Gastrocnemius medialis (tissue), 4 donors: ENCODE measurements around the gene DPPA5. TPM values are rescaled to one million over a fixed set of nuclear protein-coding genes. Genes with fewer than 3 reads are reported as not detected.

Experiments
- ATAC-seq, 2 donors: fragments of 150-250 bp; one replicate each; pipeline ENCODE4 v1.9.1; 2016
- DNase-seq, 2 donors: peaks; one replicate each; pipeline ENCODE4 v3.0.0-alpha.2; 2019
- H3K27ac ChIP-seq, 4 donors: fragments of 200-600 bp; sonication (generic); 1 replicate in 1 of 4; 2 replicates in 3 of 4; pipeline ENCODE4 v1.5.1; 2016 to 2018; ENCODE audit warnings: mild to moderate bottlenecking in 2 of 4, moderate library complexity in 1 of 4
- H3K27me3 ChIP-seq, 3 donors: fragments of 200-600 bp; sonication (generic) in 2 of 3; 1 replicate in 1 of 3; 2 replicates in 2 of 3; pipeline versions ENCODE4 v1.5.1 to v1.6.0; 2016 to 2019; ENCODE audit warnings: mild to moderate bottlenecking in 1 of 3, moderate library complexity in 1 of 3
- H3K36me3 ChIP-seq, 2 donors: fragments of 200-600 bp; sonication (generic) in 1 of 2; one replicate each; pipeline ENCODE4 v1.5.1; 2017 to 2018
- H3K4me1 ChIP-seq, 2 donors: fragments of 200-600 bp; sonication (generic) in 1 of 2; one replicate each; pipeline ENCODE4 v1.5.1; 2016 to 2017; ENCODE audit warnings: mild to moderate bottlenecking in 2 of 2
- H3K4me3 ChIP-seq, 4 donors: fragments of 200-600 bp; sonication (generic) in 3 of 4; 1 replicate in 1 of 4; 2 replicates in 3 of 4; pipeline ENCODE4 v1.5.1; 2016 to 2019; ENCODE audit warnings: mild to moderate bottlenecking in 2 of 4
- H3K9me3 ChIP-seq, 3 donors: fragments of 200-600 bp; sonication (generic) in 2 of 3; 1 replicate in 1 of 3; 2 replicates in 2 of 3; pipeline ENCODE4 v1.5.1; 2016 to 2019
- POLR2A ChIP-seq, 2 donors: fragments of 450-650 bp; IDR thresholded peaks; one replicate each; pipeline ENCODE4 v1.6.1; 2017; ENCODE audit warnings: antibody characterized with exemption in 2 of 2, mild to moderate bottlenecking in 2 of 2, moderate library complexity in 2 of 2
- in situ Hi-C, 4 donors: fragments of 200-750 bp; cut with MboI; loops; one replicate each; pipeline versions ENCODE4 v1.15.0 to v1.8.0; 2017; ENCODE audit warnings: low sequenced_read_pairs in 4 of 4
- intact Hi-C: fragments of 100-400 bp; cut with DNase I; formaldehyde crosslinking; loops from one replicate; pipeline ENCODE4 v1.15.1; 2023; ENCODE audit warnings: low total_unique reads
- total RNA-seq, 4 donors: library from RNA; depleted of rRNA; stranded (reverse); fragments of >200 nt; gene quantifications; one replicate each; pipeline versions ENCODE4 v1.1.0 to v1.2.3, GENCODE V29; 2016
- TF ChIP-seq, protein P1 (sequence below), 5 experiments: fragments of 450-650 bp in 3 of 5; fragments of 200-600 bp in 2 of 5; sonication (generic) in 2 of 5; IDR thresholded peaks in 4 of 5; conservative IDR thresholded peaks in 1 of 5; 1 replicate in 4 of 5; 2 replicates in 1 of 5; pipeline ENCODE4 v1.5.1; 2016 to 2019; ENCODE audit warnings: antibody characterized with exemption in 5 of 5, mild to moderate bottlenecking in 3 of 5, moderate library complexity in 3 of 5

DPPA5 gene
- total RNA-seq, 4 donors from 2014 or later = not detected

DNA sequence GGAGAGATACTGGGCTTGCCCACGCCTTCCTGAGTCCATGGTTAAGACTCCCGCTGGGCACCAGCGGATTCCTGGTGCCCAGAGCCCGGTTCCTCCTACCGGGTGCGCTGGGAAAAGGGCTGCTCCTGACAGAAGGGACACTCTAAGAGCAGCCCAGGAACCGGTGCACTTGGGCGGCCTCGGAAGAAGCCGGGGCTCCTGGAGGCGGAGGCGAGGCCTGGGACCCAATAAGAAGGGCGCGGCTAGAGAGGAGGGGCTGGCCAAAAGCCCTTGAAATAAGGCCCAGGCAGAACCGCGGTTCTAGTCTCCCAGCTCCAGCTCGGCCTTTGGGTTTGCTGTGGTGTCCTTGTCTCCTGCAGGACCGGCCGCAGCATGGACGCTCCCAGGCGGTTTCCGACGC, 8.3 kb upstream of the DPPA5 start, which contains the start of gene KHDC3L:
Gene KHDC3L, plus strand, starts transcription at position 301 of the 400 bp plus-strand sequence. Its CDS starts 72 bp downstream, at position 373.
- Histone ChIP-seq H3K4me3 (no peak within 1 kb of the TSS), H3K27ac (no peak within 1 kb of the TSS), H3K9me3 (no peaks in the 10 kb centered on the region), H3K4me1 (no peaks in the 10 kb centered on the region), H3K36me3 (no peaks in the 10 kb centered on the region), H3K27me3 (no peaks in the 10 kb centered on the region)
- DNase-seq (no peak), ATAC-seq (no peak)
- TF ChIP-seq POLR2A (IDR thresholded peaks at IDR 0.05) = no peak
- TF ChIP-seq, protein P1, sequence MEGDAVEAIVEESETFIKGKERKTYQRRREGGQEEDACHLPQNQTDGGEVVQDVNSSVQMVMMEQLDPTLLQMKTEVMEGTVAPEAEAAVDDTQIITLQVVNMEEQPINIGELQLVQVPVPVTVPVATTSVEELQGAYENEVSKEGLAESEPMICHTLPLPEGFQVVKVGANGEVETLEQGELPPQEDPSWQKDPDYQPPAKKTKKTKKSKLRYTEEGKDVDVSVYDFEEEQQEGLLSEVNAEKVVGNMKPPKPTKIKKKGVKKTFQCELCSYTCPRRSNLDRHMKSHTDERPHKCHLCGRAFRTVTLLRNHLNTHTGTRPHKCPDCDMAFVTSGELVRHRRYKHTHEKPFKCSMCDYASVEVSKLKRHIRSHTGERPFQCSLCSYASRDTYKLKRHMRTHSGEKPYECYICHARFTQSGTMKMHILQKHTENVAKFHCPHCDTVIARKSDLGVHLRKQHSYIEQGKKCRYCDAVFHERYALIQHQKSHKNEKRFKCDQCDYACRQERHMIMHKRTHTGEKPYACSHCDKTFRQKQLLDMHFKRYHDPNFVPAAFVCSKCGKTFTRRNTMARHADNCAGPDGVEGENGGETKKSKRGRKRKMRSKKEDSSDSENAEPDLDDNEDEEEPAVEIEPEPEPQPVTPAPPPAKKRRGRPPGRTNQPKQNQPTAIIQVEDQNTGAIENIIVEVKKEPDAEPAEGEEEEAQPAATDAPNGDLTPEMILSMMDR (IDR thresholded peaks at IDR 0.05 in 4 of 5, conservative IDR thresholded peaks at IDR 0.05 in 1 of 5) = no peak
- intact Hi-C loops (no loop called here), in situ Hi-C loops (no loop called here)

DNA sequence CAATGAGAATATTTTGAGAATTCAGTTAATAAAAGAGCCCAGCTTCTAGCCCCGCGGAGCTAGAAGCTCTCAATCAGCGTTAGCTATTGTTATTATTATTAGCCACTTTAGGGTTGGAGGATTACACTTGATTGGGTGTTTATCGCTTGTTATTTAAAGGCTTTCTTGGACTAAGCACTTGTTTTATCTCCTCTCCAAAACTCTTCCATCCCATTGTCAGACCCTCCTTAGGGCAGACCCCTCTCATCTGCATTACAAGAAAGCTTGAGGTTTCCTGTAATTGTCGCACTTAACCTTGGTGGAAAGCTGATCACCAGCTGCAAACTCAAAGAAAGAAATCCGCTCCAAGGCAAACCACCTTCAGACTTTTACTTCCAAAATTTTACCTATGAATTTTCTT, 4.8 kb downstream of the DPPA5 start:
- Histone ChIP-seq H3K27ac (no peak overlapping the region), H3K9me3 (no peaks in the 10 kb centered on the region), H3K4me1 (no peaks in the 10 kb centered on the region), H3K27me3 (peaks cover 0 to 19% (median 12%) of the 10 kb centered on the region in 3 donors), H3K36me3 (no peaks in the 10 kb centered on the region), H3K4me3 (no peak overlapping the region)
- TF ChIP-seq, protein P1 (IDR thresholded peaks at IDR 0.05 in 4 of 5, conservative IDR thresholded peaks at IDR 0.05 in 1 of 5) = no peak
- no peak for TF ChIP-seq POLR2A (IDR thresholded peaks at IDR 0.05)
- no peak for DNase-seq
- in situ Hi-C loops (no loop called here), intact Hi-C loops (no loop called here)
- ATAC-seq = no peak

DNA sequence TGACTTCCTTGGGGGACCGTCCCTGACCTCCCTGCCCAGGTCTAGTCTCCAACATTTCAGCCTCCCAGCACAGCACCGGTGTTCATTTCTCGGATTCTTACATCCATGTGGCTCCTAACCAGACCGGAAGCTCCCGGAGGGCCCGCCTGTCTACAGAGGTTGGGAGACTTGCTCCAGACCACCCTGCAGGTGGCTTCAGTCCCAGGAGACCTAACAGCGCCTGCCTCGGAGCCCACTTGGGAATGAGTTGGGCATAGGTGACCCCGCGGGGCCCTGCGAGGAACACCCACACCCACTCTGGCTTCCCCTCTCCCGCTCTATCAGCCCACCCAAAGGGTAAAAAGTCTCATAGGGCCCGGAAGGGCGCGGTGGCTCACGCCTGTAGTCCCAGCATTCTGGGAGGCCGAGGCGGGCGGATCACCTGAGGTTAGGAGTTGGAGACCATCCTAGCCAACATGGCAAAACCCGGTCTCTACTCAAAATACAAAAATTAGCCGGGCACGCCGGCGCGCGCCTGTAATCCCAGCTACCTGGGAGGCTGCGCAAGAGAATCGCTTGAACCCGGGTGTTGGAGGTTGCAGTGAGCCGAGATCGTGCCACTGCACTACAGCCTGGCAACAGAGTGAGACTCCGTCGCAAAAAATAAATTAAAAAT, 5.4 kb downstream of the DPPA5 start:
- Histone ChIP-seq H3K36me3 (no peaks in the 10 kb centered on the region), H3K4me1 (no peaks in the 10 kb centered on the region), H3K27ac (no peak overlapping the region), H3K9me3 (no peaks in the 10 kb centered on the region), H3K27me3 (peaks cover 0 to 19% (median 12%) of the 10 kb centered on the region in 3 donors), H3K4me3 (no peak overlapping the region)
- intact Hi-C loops = no loop called here
- ATAC-seq (no peak), DNase-seq (no peak)
- TF ChIP-seq, protein P1 (IDR thresholded peaks at IDR 0.05 in 4 of 5, conservative IDR thresholded peaks at IDR 0.05 in 1 of 5) = no peak
- TF ChIP-seq POLR2A (IDR thresholded peaks at IDR 0.05) = no peak
- in situ Hi-C loops = no loop called here

DNA sequence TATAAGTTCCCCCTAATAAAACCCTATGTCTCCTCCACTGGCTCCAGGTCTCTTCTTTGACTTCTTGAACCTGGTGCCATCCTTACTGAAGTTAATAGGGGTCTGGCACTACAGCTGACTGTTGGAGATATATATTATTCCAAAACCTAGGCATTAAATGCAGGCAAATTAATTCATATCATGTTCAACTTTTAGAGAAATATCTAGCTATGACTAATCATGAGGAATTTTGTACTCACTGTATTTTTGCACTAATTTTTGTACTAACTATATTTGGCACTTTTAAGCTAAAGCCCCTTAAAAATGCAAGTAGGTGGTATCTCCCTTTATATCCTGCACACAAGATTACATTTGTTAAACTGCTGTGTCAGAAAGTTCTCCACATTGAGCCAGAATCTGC, 10.9 kb downstream of the DPPA5 start:
- H3K27ac ChIP-seq = no peak overlapping the region
- no peak for ATAC-seq
- no peak for TF ChIP-seq POLR2A (IDR thresholded peaks at IDR 0.05)
- TF ChIP-seq, protein P1 (IDR thresholded peaks at IDR 0.05 in 4 of 5, conservative IDR thresholded peaks at IDR 0.05 in 1 of 5) = no peak
- no peaks in the 10 kb centered on the region for H3K9me3 ChIP-seq
- DNase-seq = no peak
- H3K36me3 ChIP-seq = no peaks in the 10 kb centered on the region
- in situ Hi-C loops = no loop called here
- intact Hi-C loops = no loop called here
- peaks cover 0 to 3% (median 3%) of the 10 kb centered on the region in 3 donors for H3K27me3 ChIP-seq
- H3K4me1 ChIP-seq = no peaks in the 10 kb centered on the region
- no peak overlapping the region for H3K4me3 ChIP-seq

DNA sequence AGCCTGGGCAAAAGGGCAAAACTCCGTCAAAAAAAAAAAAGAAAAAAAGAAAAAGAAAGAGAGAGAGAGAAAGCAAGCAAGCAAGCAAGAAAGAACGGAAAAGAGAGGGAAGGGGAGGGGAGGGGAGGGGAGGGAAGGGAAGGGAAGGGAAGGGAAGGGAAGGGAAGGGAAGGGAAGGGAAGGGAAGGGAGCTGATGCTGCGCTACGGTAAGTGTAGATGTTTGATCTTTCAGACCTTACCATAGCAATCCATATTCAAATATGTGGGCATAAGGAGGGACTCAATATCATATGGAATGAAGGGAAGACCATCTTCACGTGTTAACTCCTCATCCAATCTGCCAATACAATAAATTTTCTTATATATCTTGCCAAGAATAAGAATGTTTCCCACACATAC, 11.9 kb downstream of the DPPA5 start:
- no peaks in the 10 kb centered on the region for H3K27me3 ChIP-seq
- H3K27ac ChIP-seq = no peak overlapping the region
- no peaks in the 10 kb centered on the region for H3K36me3 ChIP-seq
- in situ Hi-C loops = no loop called here
- H3K9me3 ChIP-seq = no peaks in the 10 kb centered on the region
- intact Hi-C loops = no loop called here
- TF ChIP-seq, protein P1 (IDR thresholded peaks at IDR 0.05 in 4 of 5, conservative IDR thresholded peaks at IDR 0.05 in 1 of 5) = no peak
- no peak for TF ChIP-seq POLR2A (IDR thresholded peaks at IDR 0.05)
- H3K4me1 ChIP-seq = no peaks in the 10 kb centered on the region
- DNase-seq (no peak), ATAC-seq (no peak)
- H3K4me3 ChIP-seq = no peak overlapping the region
